Caco-2 (cell line): ENCODE data around the gene IFI27L1. TPM values are rescaled to one million over a fixed set of nuclear protein-coding genes. Genes with fewer than 3 reads are reported as not detected.
A peak's percentile ranks its signal among the peaks of the same experiment; 100 is the strongest.

ENCODE experiments used
- BruUV-seq: library from RNA; stranded (reverse); fragments of 400-500 nt; replicated peaks from 2 replicates; lab custom pipeline; 2021; lab: Mats Ljungman, UMichigan
- CTCF ChIA-PET: fragments of 300-600 bp; sonication (Branson Sonifier 250); formaldehyde crosslinking; loops from one replicate; lab custom pipeline; 2022; ENCODE audit warnings: antibody characterized with exemption; lab: Charles Lee
- POLR2A ChIA-PET: fragments of 300-600 bp; sonication (Branson Sonifier 250); formaldehyde crosslinking; loops from one replicate; lab custom pipeline; 2022; ENCODE audit warnings: antibody characterized with exemption; lab: Charles Lee
- DNase-seq, 2 experiments: peaks; one replicate each; pipeline versions ENCODE4 v3.0.0 to v3.0.0-alpha.2; 2020 to 2022
- H3K27me3 ChIP-seq: replicated peaks from 2 replicates; pipeline ENCODE4 v1.6.0; 2011; ENCODE audit warnings: low read length; ENCODE audit not compliant: control insufficient read depth, insufficient read depth
- H3K36me3 ChIP-seq: 2 replicates; pipeline ENCODE4 v1.5.1; 2011; ENCODE audit warnings: low read length; ENCODE audit not compliant: control insufficient read depth, insufficient read depth
- H3K4me1 ChIP-seq: fragments of 250-450 bp; sonication (Bioruptor Pico); 2 replicates; pipeline ENCODE4 v1.5.1; 2020; ENCODE audit warnings: mild to moderate bottlenecking
- H3K4me3 ChIP-seq: 2 replicates; pipeline ENCODE4 v1.5.1; 2011; ENCODE audit warnings: low read depth, mild to moderate bottlenecking, control low read depth, low read length
- H3K9me3 ChIP-seq: fragments of 250-450 bp; sonication (Bioruptor Pico); 2 replicates; pipeline ENCODE4 v1.5.1; 2020; ENCODE audit warnings: mild to moderate bottlenecking, moderate library complexity
- H3K27ac Mint-ChIP-seq: one replicate; pipeline ENCODE4 v1.8.0; 2022; ENCODE audit warnings: mixed read lengths; ENCODE audit not compliant: unreplicated experiment
- H3K27me3 Mint-ChIP-seq: one replicate; pipeline ENCODE4 v1.8.0; 2022; ENCODE audit warnings: mixed read lengths; ENCODE audit not compliant: insufficient read depth, unreplicated experiment
- H3K36me3 Mint-ChIP-seq: one replicate; pipeline ENCODE4 v1.8.0; 2022; ENCODE audit warnings: mild to moderate bottlenecking, mixed read lengths; ENCODE audit not compliant: insufficient read depth, unreplicated experiment
- H3K4me1 Mint-ChIP-seq: one replicate; pipeline ENCODE4 v1.8.0; 2022; ENCODE audit warnings: low read depth, mixed read lengths; ENCODE audit not compliant: unreplicated experiment
- H3K4me3 Mint-ChIP-seq: one replicate; pipeline ENCODE4 v1.8.0; 2022; ENCODE audit warnings: mild to moderate bottlenecking, moderate library complexity, mixed read lengths; ENCODE audit not compliant: unreplicated experiment
- H3K9me3 Mint-ChIP-seq: one replicate; pipeline ENCODE4 v1.8.0; 2022; ENCODE audit warnings: mixed read lengths; ENCODE audit not compliant: unreplicated experiment
- CTCF ChIP-seq, 2 experiments: fragments of 200-600 bp in 1 of 2; IDR thresholded peaks; 1 replicate in 1 of 2; 2 replicates in 1 of 2; pipeline versions ENCODE4 v1.5.1 to v1.8.0; 2011 to 2022; ENCODE audit warnings: antibody characterized with exemption in 1 of 2, control low read depth in 1 of 2, inconsistent platforms in 1 of 2, low read depth in 1 of 2, low read length in 1 of 2, mild to moderate bottlenecking in 1 of 2, moderate library complexity in 1 of 2; ENCODE audit not compliant: insufficient read depth in 1 of 2, severe bottlenecking in 1 of 2, unreplicated experiment in 1 of 2
- intact Hi-C: fragments of 100-400 bp; cut with micrococcal nuclease; formaldehyde crosslinking; loops from one replicate; pipeline ENCODE4 v1.10.0; 2022; ENCODE audit not compliant: unreplicated experiment
- total RNA-seq: library from RNA; stranded (reverse); gene quantifications from 2 replicates; pipeline ENCODE4 v1.2.3, GENCODE V29; 2022

The IFI27L1 gene
- total RNA-seq, 1 experiment from 2014 or later, result 13.6 TPM

GRCh38 chr14:94135476-94135875 lies 54.4 kb downstream of the IFI27L1 start:
- ChIA-PET POLR2A (no interaction called here), CTCF (no interaction called here)
- intact Hi-C loops, result loop anchor here (10.0 kb wide), 2 partner anchors 289 to 349 kb away; no protein-coding TSS in a partner anchor

GRCh38 chr14:94136575-94137331 lies 55.6 kb downstream of the IFI27L1 start:
- Histone ChIP-seq H3K9me3 (no peaks in the 10 kb centered on the region), H3K27me3 (no peaks in the 10 kb centered on the region), H3K4me3 (no peak overlapping the region), H3K36me3 (no peaks in the 10 kb centered on the region), H3K4me1 (no peaks in the 10 kb centered on the region)
- TF ChIP-seq CTCF (IDR thresholded peaks at IDR 0.05; ENCODE audit: insufficient read depth in 1 of 2, low read depth in 1 of 2, low read length in 1 of 2, severe bottlenecking in 1 of 2, unreplicated experiment in 1 of 2), result peak; percentile 82 to 90
- Mint-ChIP-seq H3K36me3 (no peaks in the 10 kb centered on the region), H3K9me3 (peaks cover 13% of the 10 kb centered on the region), H3K27ac (no peak overlapping the region), H3K4me3 (no peak overlapping the region), H3K4me1 (no peaks in the 10 kb centered on the region), H3K27me3 (peaks cover 6% of the 10 kb centered on the region)
- peak; percentile 71 to 79 for DNase-seq
- POLR2A ChIA-PET, result no interaction called here
- CTCF ChIA-PET, result interaction anchor here (0.8 to 1.4 kb wide), 8 partner anchors 38 to 349 kb away, joined by 3 to 31 read pairs (median 6); partner anchors contain the start of gene PPP4R4
- BruUV-seq, result no TSS peak
- intact Hi-C loops, result loop anchor here (1.0 to 10.0 kb wide), 5 partner anchors 85 to 348 kb away; no protein-coding TSS in a partner anchor

More at GRCh38 chr14:94135476-94135875, 54.4 kb downstream of the IFI27L1 start:
- H3K4me1 ChIP-seq, result no peaks in the 10 kb centered on the region
- no peaks in the 10 kb centered on the region for H3K36me3 Mint-ChIP-seq
- no peaks in the 10 kb centered on the region for H3K36me3 ChIP-seq
- BruUV-seq, result no TSS peak
- no peak overlapping the region for H3K27ac Mint-ChIP-seq
- H3K4me3 Mint-ChIP-seq, result no peak overlapping the region
- H3K27me3 ChIP-seq, result no peaks in the 10 kb centered on the region
- no peak for TF ChIP-seq CTCF (IDR thresholded peaks at IDR 0.05; ENCODE audit: insufficient read depth in 1 of 2, low read depth in 1 of 2, low read length in 1 of 2, severe bottlenecking in 1 of 2, unreplicated experiment in 1 of 2)
- H3K9me3 Mint-ChIP-seq, result peaks cover 13% of the 10 kb centered on the region
- no peak for DNase-seq
- H3K27me3 Mint-ChIP-seq, result peaks cover 6% of the 10 kb centered on the region
- no peak overlapping the region for H3K4me3 ChIP-seq
- H3K4me1 Mint-ChIP-seq, result peaks cover under 1% of the 10 kb centered on the region
- no peaks in the 10 kb centered on the region for H3K9me3 ChIP-seq

GRCh38 chr14:94138251-94138650 lies 57.1 kb downstream of the IFI27L1 start:
- Mint-ChIP-seq H3K4me1 (no peaks in the 10 kb centered on the region), H3K36me3 (no peaks in the 10 kb centered on the region), H3K9me3 (peaks cover 13% of the 10 kb centered on the region), H3K27ac (no peak overlapping the region), H3K4me3 (no peak overlapping the region), H3K27me3 (peaks cover 6% of the 10 kb centered on the region)
- DNase-seq, result no peak
- H3K27me3 ChIP-seq, result no peaks in the 10 kb centered on the region
- BruUV-seq, result no TSS peak
- no peaks in the 10 kb centered on the region for H3K4me1 ChIP-seq
- intact Hi-C loops, result loop anchor here (10.0 kb wide), 2 partner anchors 287 to 347 kb away; no protein-coding TSS in a partner anchor
- TF ChIP-seq CTCF (IDR thresholded peaks at IDR 0.05; ENCODE audit: insufficient read depth in 1 of 2, low read depth in 1 of 2, low read length in 1 of 2, severe bottlenecking in 1 of 2, unreplicated experiment in 1 of 2), result no peak
- POLR2A ChIA-PET, result no interaction called here
- H3K4me3 ChIP-seq, result no peak overlapping the region
- CTCF ChIA-PET, result interaction anchor here (0.6 to 1.5 kb wide), 2 partner anchors 39 to 102 kb away, joined by 4 to 5 read pairs; no protein-coding TSS in a partner anchor
- H3K36me3 ChIP-seq, result no peaks in the 10 kb centered on the region
- no peaks in the 10 kb centered on the region for H3K9me3 ChIP-seq
